ENCODE data around the gene LMF2. TPM values are rescaled to one million over a fixed set of nuclear protein-coding genes. Genes with fewer than 3 reads are reported as not detected.

The LMF2 gene
- polyA plus RNA-seq, 3 donors, result 15.0 to 145 (median 16.6) TPM

- H3K9me3 Mint-ChIP-seq, result peaks cover 0 to 12% (median 6%) of the 10 kb centered on the region in 7 donors
- peak within 1 kb of the TSS; percentile 76 for H3K4me2 ChIP-seq (replicated peaks; ENCODE audit: extremely low read depth, low read length, poor library complexity, severe bottlenecking)
- peaks cover 2% of the 10 kb centered on the region for H3K4me1 Mint-ChIP-seq
- peak within 1 kb of the TSS; percentile 66 to 82 for H3K4me3 Mint-ChIP-seq
- no peaks in the 10 kb centered on the region for H3K79me2 ChIP-seq (ENCODE audit: insufficient read depth, low read length)
- peak within 1 kb of the TSS; percentile 79 for H2AFZ ChIP-seq (ENCODE audit: insufficient read depth, low read depth, low read length, poor library complexity, severe bottlenecking)
- H3K27ac Mint-ChIP-seq, result no peak within 1 kb of the TSS
- no peak within 1 kb of the TSS for H3K27ac ChIP-seq (ENCODE audit: low read depth in 1 of 2, low read length in 2 of 2)
- H3K9ac ChIP-seq (ENCODE audit: insufficient read depth, low read length, poor library complexity, severe bottlenecking), result peak within 1 kb of the TSS; percentile 21
- H3K27me3 Mint-ChIP-seq (ENCODE audit: low read depth in 3 of 3), result peaks cover 42 to 77% (median 45%) of the 10 kb centered on the region in 3 donors
- 2% methylated on average over 68 of the region's 70 CpGs for WGBS (ENCODE audit: insufficient coverage)
- H4K20me1 ChIP-seq (ENCODE audit: insufficient read depth, low read length), result no peaks in the 10 kb centered on the region
- H3K4me1 ChIP-seq (ENCODE audit: control insufficient read depth in 1 of 2, insufficient read depth in 2 of 2, low read length in 2 of 2), result peaks cover 5 to 14% of the 10 kb centered on the region in 2 donors
- H3K9me3 ChIP-seq (replicated peaks in 1 of 2; ENCODE audit: control insufficient read depth in 1 of 2, insufficient read depth in 1 of 2, low read length in 2 of 2), result no peaks in the 10 kb centered on the region
- peaks cover 0 to 2% of the 10 kb centered on the region in 2 donors for H3K36me3 Mint-ChIP-seq
- peak within 1 kb of the TSS in 2 of 3 experiments; percentile 26 to 71 for H3K4me3 ChIP-seq (replicated peaks in 1 of 3; ENCODE audit: low read depth in 2 of 3, low read length in 3 of 3)
- intact Hi-C loops (cut with micrococcal nuclease), result no loop called here
- no peak for TF ChIP-seq CTCF (IDR thresholded peaks at IDR 0.05)
- peak in 1 of 3 donors; percentile 8 for DNase-seq
- H3K27me3 ChIP-seq (ENCODE audit: control insufficient read depth in 2 of 2, insufficient read depth in 2 of 2, low read length in 2 of 2), result peaks cover 9 to 48% of the 10 kb centered on the region in 2 donors
- H3K36me3 ChIP-seq (replicated peaks in 1 of 2; ENCODE audit: control insufficient read depth in 1 of 2, insufficient read depth in 2 of 2, low read length in 2 of 2), result no peaks in the 10 kb centered on the region
Measured at GRCh38 chr22:50481440-50482106, 25.9 kb downstream of the LMF2 start, which contains the start of gene ADM2. Gene ADM2 (plus strand): TSS chr22:50481543. CDS start chr22:50481848, 305 bp downstream.

- H3K4me3 ChIP-seq (replicated peaks in 1 of 3; ENCODE audit: low read depth in 2 of 3, low read length in 3 of 3), result peak overlapping the region in 2 of 3 experiments; percentile 26 to 71
- no peak for DNase-seq
- no peaks in the 10 kb centered on the region for H4K20me1 ChIP-seq (ENCODE audit: insufficient read depth, low read length)
- peak overlapping the region; percentile 76 for H3K4me2 ChIP-seq (replicated peaks; ENCODE audit: extremely low read depth, low read length, poor library complexity, severe bottlenecking)
- WGBS (ENCODE audit: insufficient coverage), result 3% methylated on average over 45 of the region's 45 CpGs
- H3K9me3 Mint-ChIP-seq, result peaks cover 0 to 12% (median 6%) of the 10 kb centered on the region in 7 donors
- no peak overlapping the region for H3K27ac Mint-ChIP-seq
- H2AFZ ChIP-seq (ENCODE audit: insufficient read depth, low read depth, low read length, poor library complexity, severe bottlenecking), result peak overlapping the region; percentile 79
- H3K4me3 Mint-ChIP-seq, result peak overlapping the region; percentile 66 to 82
- H3K36me3 ChIP-seq (replicated peaks in 1 of 2; ENCODE audit: control insufficient read depth in 1 of 2, insufficient read depth in 2 of 2, low read length in 2 of 2), result no peaks in the 10 kb centered on the region
- intact Hi-C loops (cut with micrococcal nuclease), result no loop called here
- peaks cover 39 to 82% (median 45%) of the 10 kb centered on the region in 3 donors for H3K27me3 Mint-ChIP-seq (ENCODE audit: low read depth in 3 of 3)
- peaks cover 0 to 2% of the 10 kb centered on the region in 2 donors for H3K36me3 Mint-ChIP-seq
- no peaks in the 10 kb centered on the region for H3K9me3 ChIP-seq (replicated peaks in 1 of 2; ENCODE audit: control insufficient read depth in 1 of 2, insufficient read depth in 1 of 2, low read length in 2 of 2)
- TF ChIP-seq CTCF (IDR thresholded peaks at IDR 0.05), result no peak
- peak overlapping the region; percentile 21 for H3K9ac ChIP-seq (ENCODE audit: insufficient read depth, low read length, poor library complexity, severe bottlenecking)
- H3K4me1 Mint-ChIP-seq, result peaks cover 2% of the 10 kb centered on the region
- peaks cover 5 to 14% of the 10 kb centered on the region in 2 donors for H3K4me1 ChIP-seq (ENCODE audit: control insufficient read depth in 1 of 2, insufficient read depth in 2 of 2, low read length in 2 of 2)
- no peaks in the 10 kb centered on the region for H3K79me2 ChIP-seq (ENCODE audit: insufficient read depth, low read length)
- H3K27me3 ChIP-seq (ENCODE audit: control insufficient read depth in 2 of 2, insufficient read depth in 2 of 2, low read length in 2 of 2), result peaks cover 9 to 48% of the 10 kb centered on the region in 2 donors
- no peak overlapping the region for H3K27ac ChIP-seq (ENCODE audit: low read depth in 1 of 2, low read length in 2 of 2)
Measured at GRCh38 chr22:50481045-50481439, 26.5 kb downstream of the LMF2 start.
